Esophagus muscularis mucosa (tissue), 4 donors: Measurements from ENCODE around the gene ZNF436. TPM values are rescaled to one million over a fixed set of nuclear protein-coding genes. Genes with fewer than 3 reads are reported as not detected.
A peak's percentile ranks its signal among the peaks of the same experiment; 100 is the strongest.

ENCODE experiments used
- DNase-seq: peaks from one replicate; pipeline ENCODE4 v3.0.0-alpha.2; 2017; ENCODE audit errors: extremely low spot score
- H3K27ac ChIP-seq, 4 donors: fragments of 200-600 bp; sonication (generic); replicated peaks in 1 of 4; 1 replicate in 3 of 4; 2 replicates in 1 of 4; pipeline ENCODE4 v1.5.1; 2016 to 2019; ENCODE audit warnings: mild to moderate bottlenecking in 1 of 4
- H3K27me3 ChIP-seq, 4 donors: fragments of 200-600 bp; sonication (generic); one replicate each; pipeline versions ENCODE4 v1.5.1 to v1.6.0; 2016 to 2019
- H3K36me3 ChIP-seq, 4 donors: fragments of 200-600 bp; sonication (generic); one replicate each; pipeline ENCODE4 v1.5.1; 2016 to 2019
- H3K4me1 ChIP-seq, 4 donors: fragments of 200-600 bp; sonication (generic); one replicate each; pipeline ENCODE4 v1.5.1; 2016 to 2019
- H3K4me3 ChIP-seq, 4 donors: fragments of 200-600 bp; sonication (generic); 1 replicate in 2 of 4; 2 replicates in 2 of 4; pipeline ENCODE4 v1.5.1; 2016 to 2019; ENCODE audit warnings: mild to moderate bottlenecking in 4 of 4, moderate library complexity in 1 of 4
- H3K9me3 ChIP-seq, 4 donors: fragments of 200-600 bp; sonication (generic); 1 replicate in 3 of 4; 2 replicates in 1 of 4; pipeline ENCODE4 v1.5.1; 2016 to 2019
- EP300 ChIP-seq: sonication (generic); formaldehyde crosslinking; IDR thresholded peaks from one replicate; pipeline ENCODE4 v1.6.1; 2017; ENCODE audit warnings: antibody characterized with exemption
- POLR2A ChIP-seq: fragments of 450-650 bp; IDR thresholded peaks from one replicate; pipeline ENCODE4 v1.6.1; 2017; ENCODE audit warnings: antibody characterized with exemption, moderate library complexity, mild to moderate bottlenecking, low read depth
- POLR2AphosphoS5 ChIP-seq, 2 donors: sonication (generic); formaldehyde crosslinking; IDR thresholded peaks; one replicate each; pipeline ENCODE4 v1.6.1; 2017; ENCODE audit warnings: antibody characterized with exemption in 2 of 2
- WGBS: methylation state at CpG from one replicate; pipeline ENCODE4 v1.1.5; 2018; 5-methylcytosine and 5-hydroxymethylcytosine counted together
- intact Hi-C: fragments of 100-400 bp; cut with DNase I; formaldehyde crosslinking; loops from one replicate; pipeline ENCODE4 v1.15.1; 2023
- total RNA-seq, 4 donors: library from RNA; depleted of rRNA; stranded (reverse); fragments of >200 nt; gene quantifications; one replicate each; pipeline versions ENCODE4 v1.1.0 to v1.2.1, GENCODE V29; 2016
- TF ChIP-seq, protein P1 (sequence below), 3 experiments: fragments of 200-600 bp in 2 of 3; fragments of 450-650 bp in 1 of 3; sonication (generic) in 2 of 3; IDR thresholded peaks; one replicate each; pipeline ENCODE4 v1.5.1; 2017 to 2019; ENCODE audit warnings: antibody characterized with exemption in 3 of 3, mild to moderate bottlenecking in 2 of 3, moderate library complexity in 1 of 3

The ZNF436 gene
- total RNA-seq, 4 donors from 2014 or later, result 13.7 to 36.8 (median 16.4) TPM

DNA sequence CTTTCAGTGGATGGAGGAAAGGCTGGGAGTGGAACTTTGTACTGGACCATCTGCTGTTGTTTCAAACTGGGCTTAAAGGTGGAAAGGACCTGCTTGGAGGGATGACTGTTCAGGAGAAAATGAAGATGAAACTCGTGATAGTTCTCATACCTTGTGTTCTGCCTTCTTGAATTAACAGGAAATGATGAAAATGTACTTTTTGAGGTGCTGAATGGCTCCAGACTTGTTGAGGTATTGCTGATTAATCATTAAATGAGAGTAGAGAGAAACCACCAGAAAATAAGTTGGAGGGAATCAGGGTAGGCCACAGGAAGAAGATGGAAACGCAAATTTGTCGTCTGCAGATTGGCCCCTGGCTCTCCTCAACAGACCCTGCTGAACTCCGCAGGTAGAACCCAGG, 26.2 kb upstream of the ZNF436 start:
- H3K27ac ChIP-seq, result peak overlapping the region in 3 of 4 donors; percentile 59 to 84 (median 79)
- no peaks in the 10 kb centered on the region for H3K27me3 ChIP-seq
- intact Hi-C loops, result no loop called here
- WGBS, result 90% methylated on average over 4 of the region's 4 CpGs
- peaks cover 29 to 36% (median 32%) of the 10 kb centered on the region in 4 donors for H3K4me1 ChIP-seq
- DNase-seq, result no peak
- H3K36me3 ChIP-seq, result peaks cover 0 to 27% (median 1%) of the 10 kb centered on the region in 4 donors
- H3K9me3 ChIP-seq, result no peaks in the 10 kb centered on the region
- no peak overlapping the region for H3K4me3 ChIP-seq
- TF ChIP-seq, protein P1, sequence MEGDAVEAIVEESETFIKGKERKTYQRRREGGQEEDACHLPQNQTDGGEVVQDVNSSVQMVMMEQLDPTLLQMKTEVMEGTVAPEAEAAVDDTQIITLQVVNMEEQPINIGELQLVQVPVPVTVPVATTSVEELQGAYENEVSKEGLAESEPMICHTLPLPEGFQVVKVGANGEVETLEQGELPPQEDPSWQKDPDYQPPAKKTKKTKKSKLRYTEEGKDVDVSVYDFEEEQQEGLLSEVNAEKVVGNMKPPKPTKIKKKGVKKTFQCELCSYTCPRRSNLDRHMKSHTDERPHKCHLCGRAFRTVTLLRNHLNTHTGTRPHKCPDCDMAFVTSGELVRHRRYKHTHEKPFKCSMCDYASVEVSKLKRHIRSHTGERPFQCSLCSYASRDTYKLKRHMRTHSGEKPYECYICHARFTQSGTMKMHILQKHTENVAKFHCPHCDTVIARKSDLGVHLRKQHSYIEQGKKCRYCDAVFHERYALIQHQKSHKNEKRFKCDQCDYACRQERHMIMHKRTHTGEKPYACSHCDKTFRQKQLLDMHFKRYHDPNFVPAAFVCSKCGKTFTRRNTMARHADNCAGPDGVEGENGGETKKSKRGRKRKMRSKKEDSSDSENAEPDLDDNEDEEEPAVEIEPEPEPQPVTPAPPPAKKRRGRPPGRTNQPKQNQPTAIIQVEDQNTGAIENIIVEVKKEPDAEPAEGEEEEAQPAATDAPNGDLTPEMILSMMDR (IDR thresholded peaks at IDR 0.05), result no peak
- TF ChIP-seq POLR2A, result no peak
- no peak for TF ChIP-seq POLR2AphosphoS5 (IDR thresholded peaks at IDR 0.05)
- no peak for TF ChIP-seq EP300

DNA sequence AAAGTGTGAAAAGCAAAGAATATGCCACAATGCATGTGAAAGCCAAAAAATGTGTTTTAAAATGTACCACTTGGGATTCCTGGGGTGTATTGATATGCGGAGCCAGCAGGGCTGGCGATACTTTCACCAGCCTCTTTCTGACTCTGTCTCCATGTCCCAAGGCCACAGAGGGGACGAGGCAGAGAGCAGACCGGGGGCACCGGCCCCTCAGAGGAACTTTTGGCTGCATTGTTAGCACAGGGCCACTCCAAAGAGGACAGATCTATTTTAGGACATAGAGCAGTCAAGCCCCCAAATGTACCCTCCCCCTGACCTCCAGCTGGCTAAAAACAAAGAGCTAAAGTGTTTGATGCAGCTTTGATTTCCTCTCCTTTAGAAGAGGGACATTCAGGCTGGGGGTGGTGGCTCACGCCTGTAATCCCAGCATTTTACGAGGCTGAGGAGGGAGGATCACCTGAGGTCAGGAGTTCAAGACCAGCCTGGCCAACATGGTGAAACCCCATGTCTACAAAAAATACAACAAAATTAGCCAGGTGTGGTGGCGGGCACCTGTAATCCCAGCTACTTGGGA, 25.6 kb upstream of the ZNF436 start:
- Histone ChIP-seq H3K36me3 (peaks cover 0 to 27% (median 1%) of the 10 kb centered on the region in 4 donors), H3K4me1 (peaks cover 25 to 30% (median 27%) of the 10 kb centered on the region in 4 donors), H3K9me3 (no peaks in the 10 kb centered on the region), H3K27me3 (no peaks in the 10 kb centered on the region), H3K27ac (peak overlapping the region; percentile 59 to 84 (median 74)), H3K4me3 (peak overlapping the region in 1 of 4 donors; percentile 5)
- TF ChIP-seq EP300, result no peak
- TF ChIP-seq POLR2AphosphoS5 (IDR thresholded peaks at IDR 0.05), result no peak
- no peak for TF ChIP-seq POLR2A
- TF ChIP-seq, protein P1 (IDR thresholded peaks at IDR 0.05), result no peak
- WGBS, result 44% methylated on average over 8 of the region's 8 CpGs
- DNase-seq, result no peak
- intact Hi-C loops, result no loop called here

DNA sequence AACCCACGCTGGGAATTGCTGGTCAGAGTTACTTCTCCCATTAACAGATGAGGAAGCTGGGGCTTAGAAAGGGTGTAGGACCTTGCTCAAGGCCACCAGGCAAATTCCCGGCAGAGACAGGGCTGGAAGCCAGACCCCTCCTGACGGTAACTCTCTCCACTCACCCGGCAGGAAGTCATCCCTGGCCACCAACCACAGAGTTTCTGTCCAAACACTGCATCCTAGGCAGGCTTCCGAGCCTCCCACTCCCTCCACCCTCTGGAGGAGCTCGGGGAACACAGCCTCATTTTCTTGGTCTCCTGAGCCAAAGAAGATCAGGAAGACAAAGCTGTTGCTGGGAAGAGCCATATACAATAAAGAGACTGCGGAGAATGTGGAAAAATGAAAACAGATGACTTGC, 25.0 kb upstream of the ZNF436 start:
- H3K27ac ChIP-seq, result peak overlapping the region; percentile 59 to 84 (median 74)
- intact Hi-C loops, result no loop called here
- H3K27me3 ChIP-seq, result no peaks in the 10 kb centered on the region
- peaks cover 25 to 30% (median 27%) of the 10 kb centered on the region in 4 donors for H3K4me1 ChIP-seq
- peak overlapping the region in 1 of 4 donors; percentile 5 for H3K4me3 ChIP-seq
- peaks cover 0 to 27% (median 1%) of the 10 kb centered on the region in 4 donors for H3K36me3 ChIP-seq
- peak; percentile 97 for DNase-seq
- WGBS, result 34% methylated on average over 7 of the region's 7 CpGs
- TF ChIP-seq EP300 (peak; percentile 18), POLR2A (no peak), POLR2AphosphoS5 (IDR thresholded peaks at IDR 0.05) (peak; percentile 68 to 69)
- no peaks in the 10 kb centered on the region for H3K9me3 ChIP-seq

DNA sequence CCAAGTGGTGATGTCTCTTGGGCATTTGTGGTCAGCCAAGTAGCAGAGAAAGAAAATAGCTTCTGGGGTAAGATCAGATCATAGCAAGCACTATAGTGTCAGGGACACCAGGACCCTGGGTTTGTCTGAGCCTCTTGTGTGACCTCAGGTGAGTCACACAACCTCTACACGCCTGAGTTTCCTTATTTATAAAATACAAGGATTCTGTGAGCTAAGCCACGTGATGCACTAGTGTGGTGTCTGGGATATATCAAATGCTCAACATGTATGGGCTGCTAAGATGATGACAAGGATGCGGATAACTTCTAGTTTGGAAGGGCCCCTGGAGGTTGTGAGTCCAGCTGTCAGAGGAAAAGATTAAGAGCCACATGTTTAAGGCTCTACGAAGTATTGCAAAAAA, 24.5 kb upstream of the ZNF436 start:
- no peak for DNase-seq
- 24% methylated on average over 4 of the region's 4 CpGs for WGBS
- Histone ChIP-seq H3K36me3 (peaks cover 0 to 27% (median 1%) of the 10 kb centered on the region in 4 donors), H3K27me3 (no peaks in the 10 kb centered on the region), H3K4me3 (no peak overlapping the region), H3K4me1 (peaks cover 25 to 30% (median 27%) of the 10 kb centered on the region in 4 donors), H3K9me3 (no peaks in the 10 kb centered on the region), H3K27ac (peak overlapping the region; percentile 59 to 84 (median 74))
- TF ChIP-seq EP300 (no peak), POLR2AphosphoS5 (IDR thresholded peaks at IDR 0.05) (no peak), POLR2A (no peak)
- TF ChIP-seq, protein P1 (IDR thresholded peaks at IDR 0.05), result no peak
- intact Hi-C loops, result no loop called here

DNA sequence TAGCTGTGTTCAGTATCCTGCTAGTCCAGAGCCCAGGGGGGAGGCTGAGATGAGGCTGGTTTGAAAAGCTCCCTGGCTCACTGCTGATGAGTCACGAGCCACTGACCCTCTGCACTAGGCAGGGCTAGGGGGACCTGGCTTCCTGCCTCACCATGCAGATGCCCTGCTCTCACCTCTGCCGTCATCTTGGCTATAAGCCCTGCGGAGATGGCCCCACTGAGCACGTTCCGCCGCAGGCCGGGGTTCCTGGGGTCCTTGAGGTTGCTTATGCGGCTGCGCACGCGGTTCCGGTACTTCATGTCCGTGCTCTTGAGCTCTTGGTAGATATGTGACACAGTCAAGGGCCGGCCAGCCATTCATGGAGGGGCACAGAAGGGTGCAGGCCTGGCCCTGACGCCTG, 24.1 kb upstream of the ZNF436 start:
- H3K4me1 ChIP-seq, result peaks cover 25 to 30% (median 27%) of the 10 kb centered on the region in 4 donors
- TF ChIP-seq EP300 (no peak), POLR2A (no peak), POLR2AphosphoS5 (IDR thresholded peaks at IDR 0.05) (no peak)
- TF ChIP-seq, protein P1 (IDR thresholded peaks at IDR 0.05), result no peak
- H3K4me3 ChIP-seq, result no peak overlapping the region
- H3K36me3 ChIP-seq, result peaks cover 0 to 27% (median 1%) of the 10 kb centered on the region in 4 donors
- H3K9me3 ChIP-seq, result no peaks in the 10 kb centered on the region
- 92% methylated on average over 14 of the region's 15 CpGs for WGBS
- peak overlapping the region; percentile 59 to 84 (median 74) for H3K27ac ChIP-seq
- no peaks in the 10 kb centered on the region for H3K27me3 ChIP-seq
- intact Hi-C loops, result no loop called here
- no peak for DNase-seq
